Fibroblast of skin of scalp (primary cell): ENCODE data around the gene TXNDC15.
"Not testable (repeated sequence)": the region's sequence is repeated elsewhere in the genome, so short reads cannot be mapped to it uniquely, and the experiment has no call there.

Source experiments
- DNase-seq: peaks from one replicate; pipeline ENCODE4 v3.0.0-alpha.2; 2013

Gene TXNDC15

GRCh38 chr5:134878403-134878802, 4.2 kb downstream of the TXNDC15 start:
- DNase-seq, result no peak

GRCh38 chr5:134879456-134879855, 5.3 kb downstream of the TXNDC15 start:
- no peak for DNase-seq

GRCh38 chr5:134880937-134881336, 6.8 kb downstream of the TXNDC15 start:
- DNase-seq, result not testable (repeated sequence)

- DNase-seq, result not testable (repeated sequence)
Measured at GRCh38 chr5:134881711-134882110, 7.5 kb downstream of the TXNDC15 start.

DNA sequence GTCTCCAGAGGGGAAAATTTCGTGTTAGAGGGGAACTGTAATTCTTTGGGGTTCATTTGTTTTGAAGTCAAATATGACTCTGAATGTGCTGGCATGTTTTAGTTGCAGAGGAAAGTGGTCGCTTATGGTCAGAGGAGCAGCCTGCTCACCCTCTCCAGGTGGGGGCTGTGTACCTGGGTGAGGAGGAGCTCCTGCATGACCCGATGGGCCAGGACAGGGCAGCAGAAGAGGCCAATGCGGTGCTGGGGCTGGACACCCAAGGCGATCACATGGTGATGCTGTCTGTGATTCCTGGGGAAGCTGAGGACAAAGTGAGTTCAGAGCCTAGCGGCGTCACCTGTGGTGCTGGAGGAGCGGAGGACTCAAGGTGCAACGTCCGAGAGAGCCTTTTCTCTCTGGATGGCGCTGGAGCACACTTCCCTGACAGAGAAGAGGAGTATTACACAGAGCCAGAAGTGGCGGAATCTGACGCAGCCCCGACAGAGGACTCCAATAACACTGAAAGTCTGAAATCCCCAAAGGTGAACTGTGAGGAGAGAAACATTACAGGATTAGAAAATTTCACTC, 13.5 kb downstream of the TXNDC15 start:
- DNase-seq, result no peak

DNA sequence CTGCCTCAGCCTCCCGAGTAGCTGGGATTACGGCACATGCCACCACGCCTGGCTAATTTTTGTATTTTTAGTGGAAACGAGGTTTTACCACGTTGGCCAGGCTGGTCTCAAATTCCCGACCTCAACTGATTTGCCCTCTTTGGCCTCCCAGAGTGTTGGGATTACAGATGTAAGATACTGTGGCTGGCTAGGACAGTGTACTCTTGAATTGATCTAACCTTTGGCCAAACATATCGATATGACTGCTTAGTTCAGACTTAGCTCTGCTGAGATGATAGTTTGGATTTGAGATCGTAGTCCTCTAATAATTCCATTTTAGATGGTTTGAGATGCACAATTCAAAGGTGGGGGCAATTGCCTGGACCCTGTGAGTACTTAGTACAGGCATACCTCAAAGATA, 15.2 kb downstream of the TXNDC15 start:
- DNase-seq, result no peak

DNA sequence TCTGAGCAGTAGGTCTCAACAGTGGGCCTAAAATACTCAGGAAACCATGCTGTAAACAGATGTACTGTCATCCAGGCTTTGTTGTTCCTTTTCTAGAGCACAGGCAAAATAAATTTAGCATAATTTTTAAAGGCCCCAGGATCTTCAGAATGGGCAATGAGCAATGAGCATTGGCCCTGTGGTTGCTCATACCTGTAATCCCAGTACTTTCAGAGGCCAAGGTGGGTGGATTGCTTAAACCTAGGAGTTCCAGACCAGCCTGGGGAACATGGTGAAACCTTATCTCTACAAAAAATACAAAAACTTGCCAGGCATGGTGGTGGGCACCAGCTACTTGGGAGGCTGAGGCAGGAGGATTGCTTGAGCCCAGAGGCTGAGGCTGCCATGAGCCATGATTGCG, 17.3 kb downstream of the TXNDC15 start:
- DNase-seq, result no peak

DNA sequence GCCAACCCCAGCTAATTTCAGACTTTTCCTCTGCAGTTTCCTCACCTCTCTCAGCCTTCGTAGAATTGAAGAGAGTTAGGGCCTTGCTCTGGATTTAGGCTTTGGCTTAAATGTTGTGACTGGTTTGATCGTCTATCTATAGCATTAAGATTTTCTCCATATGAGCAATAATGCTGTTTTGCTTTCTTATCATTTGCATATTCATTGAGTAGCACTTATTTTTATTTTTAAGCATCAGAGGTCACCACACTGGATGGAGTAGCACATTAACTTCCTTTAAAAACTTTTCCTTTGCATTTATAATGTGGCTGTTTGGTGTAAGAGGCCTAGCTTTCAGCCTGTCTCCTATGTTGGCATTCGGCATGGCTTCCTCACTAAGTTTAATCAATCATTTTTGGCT, 18.1 kb downstream of the TXNDC15 start:
- no peak for DNase-seq

GRCh38 chr5:134892926-134893325, 18.8 kb downstream of the TXNDC15 start:
- DNase-seq, result no peak

- DNase-seq, result no peak
Measured at GRCh38 chr5:134893748-134894505, 19.8 kb downstream of the TXNDC15 start.

GRCh38 chr5:134902071-134902801, 28.1 kb downstream of the TXNDC15 start:
- peak; percentile 1 for DNase-seq

GRCh38 chr5:134904610-134905245, 30.6 kb downstream of the TXNDC15 start, which contains the start of gene PCBD2:
TSS of gene PCBD2 (plus strand) at chr5:134905131. CDS start at chr5:134905140, 9 bp downstream.
- peak; percentile 91 for DNase-seq

- peak; percentile 71 for DNase-seq
Measured at GRCh38 chr5:134905246-134905996, 31.2 kb downstream of the TXNDC15 start.

DNA sequence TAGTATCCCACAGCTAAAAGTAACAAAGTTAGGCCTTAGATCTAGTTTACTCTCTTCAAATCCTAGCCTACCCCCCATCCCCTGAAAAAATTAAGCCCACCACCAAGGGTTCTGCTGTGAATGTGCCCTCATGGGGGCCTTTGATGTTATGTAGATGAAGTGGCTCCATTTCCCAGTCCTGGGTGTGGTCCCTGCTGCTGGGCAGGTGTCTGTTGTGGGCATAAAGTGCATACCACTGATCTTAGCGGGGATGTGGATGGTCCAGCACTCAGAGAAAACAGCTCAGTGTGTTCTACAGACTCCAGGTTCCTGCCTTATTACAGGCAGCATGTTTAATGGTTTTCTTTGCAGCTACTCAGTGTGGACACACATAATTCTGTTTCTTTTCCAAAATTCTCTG, 32.6 kb downstream of the TXNDC15 start:
- DNase-seq, result no peak

DNA sequence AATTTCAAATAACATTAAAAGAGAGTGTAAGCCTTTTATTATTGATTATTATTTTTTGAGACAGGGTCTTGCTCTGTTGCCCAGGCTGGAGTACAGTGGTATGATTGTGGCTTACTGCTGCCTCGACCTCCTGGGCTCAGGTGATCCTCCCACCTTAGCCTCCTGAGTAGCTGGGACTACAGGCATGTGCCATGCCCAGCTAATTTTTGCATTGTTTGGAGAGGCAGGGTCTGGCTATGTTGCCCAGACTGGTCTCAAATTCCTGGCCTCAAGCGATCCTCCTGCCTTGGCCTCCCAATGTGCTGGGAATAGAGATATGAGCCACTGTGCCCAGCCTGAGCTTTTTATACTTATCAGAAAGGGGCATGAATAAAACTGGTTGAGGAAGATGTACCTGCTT, 36.6 kb downstream of the TXNDC15 start:
- not testable (repeated sequence) for DNase-seq

- no peak for DNase-seq
Measured at GRCh38 chr5:134911285-134912206, 37.4 kb downstream of the TXNDC15 start.

- no peak for DNase-seq
Measured at GRCh38 chr5:134913254-134913653, 39.1 kb downstream of the TXNDC15 start.

DNA sequence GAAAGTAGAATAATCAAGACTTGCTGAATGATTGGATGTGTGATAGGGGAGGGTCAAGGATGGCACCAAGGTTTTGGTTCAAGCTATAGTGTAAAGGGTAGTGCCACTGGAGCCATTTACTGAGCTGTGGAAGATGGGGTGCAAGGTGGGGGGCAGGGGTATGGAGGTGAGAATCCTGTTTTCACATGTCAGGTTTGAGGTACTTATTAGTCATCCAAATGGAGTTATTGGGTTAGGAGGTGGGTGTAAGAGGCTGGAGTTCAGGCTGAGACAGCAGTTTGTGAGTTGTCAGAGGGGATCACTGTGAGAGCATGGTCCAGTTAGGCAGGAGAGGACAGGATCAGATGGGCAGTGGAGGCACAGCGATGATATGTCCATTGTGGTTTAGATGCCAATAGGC, 39.6 kb downstream of the TXNDC15 start:
- no peak for DNase-seq

DNA sequence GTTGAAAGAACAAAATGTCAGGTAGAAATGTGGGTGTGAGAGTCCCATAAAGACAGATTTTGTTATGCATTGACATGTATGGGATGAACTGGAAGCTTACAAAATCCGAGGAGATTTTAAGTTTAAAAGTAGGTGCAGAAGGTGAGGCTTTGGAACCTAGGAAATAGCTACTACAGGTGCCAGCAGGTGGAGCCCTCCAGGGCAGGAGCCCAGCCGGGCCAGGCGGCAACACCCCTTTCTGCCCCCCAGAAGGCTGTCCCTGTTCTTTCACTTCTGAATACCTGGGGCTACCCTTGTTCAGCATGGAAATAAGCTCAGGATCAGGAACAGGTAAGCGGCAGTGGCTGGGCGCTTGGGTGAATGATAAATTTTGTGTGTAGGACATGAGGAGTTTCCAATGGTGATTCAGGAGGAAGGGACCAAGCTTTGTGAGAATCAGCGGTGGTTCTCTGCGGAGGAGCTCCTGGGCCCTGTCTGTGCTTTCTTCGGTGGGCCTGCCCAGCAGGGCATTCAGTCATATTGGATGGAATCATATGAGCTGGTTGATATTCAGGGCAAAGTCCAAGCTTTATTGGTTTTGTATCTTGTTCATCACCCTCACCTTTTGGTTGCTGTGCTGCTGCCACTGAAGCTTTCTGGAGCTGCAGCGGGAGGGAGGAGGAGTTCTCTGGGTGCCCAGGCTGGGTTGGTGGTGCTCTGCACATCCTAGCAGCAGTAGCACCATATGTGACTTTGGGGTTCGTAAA, 43.1 kb downstream of the TXNDC15 start:
- no peak for DNase-seq

DNA sequence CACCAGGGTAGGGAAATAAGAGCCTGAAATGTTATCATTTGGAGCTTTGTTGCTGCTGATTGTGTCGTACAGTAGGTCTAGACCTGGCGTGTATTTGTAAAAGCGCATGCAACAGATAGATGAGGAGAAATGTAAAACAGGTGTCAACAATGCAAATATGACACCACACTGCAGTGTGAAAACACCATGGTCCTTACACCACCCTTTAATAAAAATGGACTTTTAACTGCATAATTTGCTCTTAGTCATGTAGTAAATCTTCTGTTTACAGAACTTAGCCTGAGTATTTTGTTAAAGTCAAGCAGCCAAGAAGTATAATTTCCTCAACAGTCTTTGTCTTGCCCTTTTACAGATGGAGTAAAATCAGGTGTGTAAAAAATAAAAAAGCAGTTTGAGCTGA, 44.7 kb downstream of the TXNDC15 start:
- DNase-seq, result no peak
